B cell (primary cell): Measurements from ENCODE around the gene DDX60. TPM values are rescaled to one million over a fixed set of nuclear protein-coding genes. Genes with fewer than 3 reads are reported as not detected.

Source experiments
- ATAC-seq: fragments of 200-7000 bp; cut with Tn5 transposase; one replicate; pipeline ENCODE4 v1.10.0; 2021; ENCODE audit warnings: low read depth, mild to moderate bottlenecking, moderate number of reproducible peaks, moderate library complexity
- CTCF ChIA-PET: fragments of 350-600 bp; sonication (Branson Sonifier 250); formaldehyde crosslinking; loops from one replicate; lab custom pipeline; 2021; ENCODE audit warnings: antibody characterized with exemption, inconsistent platforms; lab: Charles Lee
- POLR2A ChIA-PET: fragments of 350-600 bp; sonication (Branson Sonifier 250); formaldehyde crosslinking; loops from one replicate; lab custom pipeline; 2021; ENCODE audit warnings: antibody characterized with exemption; lab: Charles Lee
- DNase-seq: peaks from one replicate; pipeline ENCODE4 v3.0.0; 2013
- H2AFZ ChIP-seq: 2 replicates; pipeline ENCODE4 v1.6.1; 2012; ENCODE audit warnings: mild to moderate bottlenecking, low read depth, low read length; ENCODE audit not compliant: insufficient read depth, poor library complexity, severe bottlenecking
- H3K27ac ChIP-seq, 2 donors: 1 replicate in 1 of 2; 2 replicates in 1 of 2; pipeline ENCODE4 v1.5.1; 2012 to 2013; ENCODE audit warnings: low read length in 2 of 2, mild to moderate bottlenecking in 2 of 2, moderate library complexity in 1 of 2
- H3K27me3 ChIP-seq, 4 experiments: fragments of 200-600 bp in 1 of 4; sonication (generic) in 1 of 4; replicated peaks in 1 of 4; 1 replicate in 2 of 4; 2 replicates in 2 of 4; pipeline versions ENCODE4 v1.6.1 to v1.7.0; 2013 to 2016; ENCODE audit warnings: low read length in 3 of 4, mild to moderate bottlenecking in 2 of 4, mixed read lengths in 1 of 4, moderate library complexity in 1 of 4; ENCODE audit not compliant: insufficient read depth in 4 of 4, control insufficient read depth in 3 of 4; ENCODE audit errors: control extremely low read depth in 1 of 4
- H3K36me3 ChIP-seq, 2 experiments: replicated peaks in 1 of 2; 1 replicate in 1 of 2; 2 replicates in 1 of 2; pipeline versions ENCODE4 v1.6.1 to v1.7.1; 2013; ENCODE audit warnings: low read length in 1 of 2; ENCODE audit not compliant: insufficient read depth in 2 of 2, control insufficient read depth in 1 of 2; ENCODE audit errors: control extremely low read depth in 1 of 2, extremely low read depth in 1 of 2
- H3K4me1 ChIP-seq, 2 donors: fragments of 200-600 bp in 1 of 2; sonication (generic) in 1 of 2; 1 replicate in 1 of 2; 2 replicates in 1 of 2; pipeline versions ENCODE4 v1.5.1 to v1.6.1; 2013 to 2017; ENCODE audit warnings: low read length in 2 of 2; ENCODE audit not compliant: control insufficient read depth in 2 of 2, insufficient read depth in 2 of 2
- H3K4me2 ChIP-seq: replicated peaks from 2 replicates; pipeline ENCODE3; 2012; ENCODE audit warnings: mild to moderate bottlenecking, low read depth, low read length; ENCODE audit not compliant: poor library complexity, severe bottlenecking
- H3K4me3 ChIP-seq, 5 experiments: fragments of 200-600 bp in 1 of 5; sonication (generic) in 1 of 5; 1 replicate in 3 of 5; 2 replicates in 2 of 5; pipeline versions ENCODE4 v1.5.1 to v1.7.0; 2011 to 2016; ENCODE audit warnings: low read length in 4 of 5, mild to moderate bottlenecking in 4 of 5, low read depth in 2 of 5, control low read depth in 1 of 5, moderate library complexity in 1 of 5; ENCODE audit not compliant: insufficient read depth in 1 of 5; ENCODE audit errors: control extremely low read depth in 1 of 5, extremely low read depth in 1 of 5
- H3K79me2 ChIP-seq: fragments of 200-600 bp; sonication (generic); one replicate; pipeline ENCODE4 v1.6.0; 2016; ENCODE audit warnings: low read length; ENCODE audit not compliant: control insufficient read depth, insufficient read depth
- H3K9ac ChIP-seq: fragments of 200-600 bp; sonication (generic); 2 replicates; pipeline ENCODE4 v1.6.1; 2017; ENCODE audit warnings: mild to moderate bottlenecking, low read length, moderate library complexity
- H3K9me3 ChIP-seq, 3 donors: one replicate each; pipeline versions ENCODE4 v1.6.1 to v1.7.1; 2013; ENCODE audit warnings: low read length in 2 of 3; ENCODE audit not compliant: control insufficient read depth in 2 of 3, insufficient read depth in 1 of 3; ENCODE audit errors: control extremely low read depth in 1 of 3
- H4K20me1 ChIP-seq: 2 replicates; pipeline ENCODE4 v1.6.0; 2012; ENCODE audit warnings: mild to moderate bottlenecking, low read length; ENCODE audit not compliant: insufficient read depth, control insufficient read depth, poor library complexity, severe bottlenecking
- H3K27ac Mint-ChIP-seq: one replicate; pipeline ENCODE4 v1.8.0; 2021; ENCODE audit warnings: mixed read lengths
- H3K27me3 Mint-ChIP-seq: one replicate; pipeline ENCODE4 v1.8.0; 2021; ENCODE audit warnings: mixed read lengths
- H3K4me1 Mint-ChIP-seq: one replicate; pipeline ENCODE4 v1.8.0; 2021; ENCODE audit warnings: mixed read lengths
- H3K4me3 Mint-ChIP-seq: one replicate; pipeline ENCODE4 v1.8.0; 2021; ENCODE audit warnings: mixed read lengths
- H3K9me3 Mint-ChIP-seq: one replicate; pipeline ENCODE4 v1.8.0; 2022; ENCODE audit warnings: mixed read lengths; ENCODE audit not compliant: insufficient read depth
- CTCF ChIP-seq: fragments of 200-600 bp; IDR thresholded peaks from one replicate; pipeline ENCODE4 v1.8.0; 2022; ENCODE audit warnings: antibody characterized with exemption, mild to moderate bottlenecking
- EZH2 ChIP-seq: IDR thresholded peaks from 2 replicates; pipeline ENCODE4 v1.6.1; 2012; ENCODE audit warnings: borderline replicate concordance, low read depth, mild to moderate bottlenecking, moderate library complexity, low read length; ENCODE audit not compliant: insufficient read depth, poor library complexity, severe bottlenecking
- WGBS: methylation state at CpG from one replicate; pipeline ENCODE4 v1.1.5; 2013; ENCODE audit warnings: missing lambda C conversion rate; ENCODE audit not compliant: insufficient coverage; 5-methylcytosine and 5-hydroxymethylcytosine counted together
- intact Hi-C: fragments of 100-400 bp; cut with micrococcal nuclease; formaldehyde crosslinking; loops from one replicate; pipeline ENCODE4 v1.10.0; 2022
- polyA plus RNA-seq: library from polyadenylated mRNA; depleted of rRNA; stranded (reverse); fragments of >200 nt; gene quantifications from 2 replicates; pipeline ENCODE4 v1.2.3, GENCODE V29; 2012
- total RNA-seq, 2 donors: library from RNA; stranded (reverse); fragments of 120-200 nt in 1 of 2; gene quantifications; 1 replicate in 1 of 2; 2 replicates in 1 of 2; pipeline versions ENCODE4 v1.2.3 to v1.2.4, GENCODE V29; 2013 to 2022

The DDX60 gene
- total and polyA plus RNA-seq, 2 donors (not counting 1 experiment from before 2014, with no cell fraction given), result 7.0 to 21.3 TPM

- no peaks in the 10 kb centered on the region for H3K4me1 ChIP-seq
- H3K9ac ChIP-seq, result no peak overlapping the region
- CTCF ChIA-PET, result no interaction called here
- no peaks in the 10 kb centered on the region for H3K9me3 ChIP-seq
- Mint-ChIP-seq H3K4me3 (no peak overlapping the region), H3K27me3 (no peaks in the 10 kb centered on the region), H3K9me3 (no peaks in the 10 kb centered on the region), H3K27ac (no peak overlapping the region), H3K4me1 (no peaks in the 10 kb centered on the region)
- 58% methylated on average over 2 of the region's 2 CpGs for WGBS
- intact Hi-C loops, result no loop called here
- no peaks in the 10 kb centered on the region for H3K27me3 ChIP-seq
- TF ChIP-seq CTCF (no peak), EZH2 (no peak)
- no peak overlapping the region for H2AFZ ChIP-seq
- no peak overlapping the region for H3K27ac ChIP-seq
- H3K79me2 ChIP-seq, result no peaks in the 10 kb centered on the region
- DNase-seq, result no peak
- ATAC-seq, result no peak
- no peaks in the 10 kb centered on the region for H4K20me1 ChIP-seq
- POLR2A ChIA-PET, result no interaction called here
- no peak overlapping the region for H3K4me2 ChIP-seq
- H3K36me3 ChIP-seq, result peaks cover 4 to 55% of the 10 kb centered on the region in 2 experiments
- H3K4me3 ChIP-seq, result no peak overlapping the region
Observed at GRCh38 chr4:168279556-168279955, 39.0 kb downstream of the DDX60 start.

GRCh38 chr4:168275836-168276235, 42.7 kb downstream of the DDX60 start:
- DNase-seq, result no peak
- Mint-ChIP-seq H3K4me1 (no peaks in the 10 kb centered on the region), H3K9me3 (no peaks in the 10 kb centered on the region), H3K27me3 (no peaks in the 10 kb centered on the region), H3K4me3 (no peak overlapping the region), H3K27ac (no peak overlapping the region)
- Histone ChIP-seq H3K4me1 (no peaks in the 10 kb centered on the region), H3K27ac (no peak overlapping the region), H3K36me3 (peaks cover 7 to 74% of the 10 kb centered on the region in 2 experiments), H3K4me3 (no peak overlapping the region), H3K9me3 (no peaks in the 10 kb centered on the region), H2AFZ (no peak overlapping the region), H3K4me2 (no peak overlapping the region), H3K27me3 (no peaks in the 10 kb centered on the region), H3K79me2 (no peaks in the 10 kb centered on the region), H3K9ac (no peak overlapping the region), H4K20me1 (no peaks in the 10 kb centered on the region)
- CTCF ChIA-PET, result no interaction called here
- no CpG with 5 or more reads among the region's 2 CpGs for WGBS
- no peak for TF ChIP-seq EZH2
- TF ChIP-seq CTCF, result no peak
- POLR2A ChIA-PET, result no interaction called here
- intact Hi-C loops, result no loop called here
- no peak for ATAC-seq
